Activated CD4-positive, alpha-beta T cell treated with anti-CD3 and anti-CD28 coated beads, Interleukin-2, amount 50 U/mL, for 16 hours (primary cell): ENCODE data around the gene JOSD1.

Experiments
- DNase-seq: peaks from one replicate; pipeline ENCODE4 v3.0.0-alpha.2; 2020

JOSD1 gene

DNA sequence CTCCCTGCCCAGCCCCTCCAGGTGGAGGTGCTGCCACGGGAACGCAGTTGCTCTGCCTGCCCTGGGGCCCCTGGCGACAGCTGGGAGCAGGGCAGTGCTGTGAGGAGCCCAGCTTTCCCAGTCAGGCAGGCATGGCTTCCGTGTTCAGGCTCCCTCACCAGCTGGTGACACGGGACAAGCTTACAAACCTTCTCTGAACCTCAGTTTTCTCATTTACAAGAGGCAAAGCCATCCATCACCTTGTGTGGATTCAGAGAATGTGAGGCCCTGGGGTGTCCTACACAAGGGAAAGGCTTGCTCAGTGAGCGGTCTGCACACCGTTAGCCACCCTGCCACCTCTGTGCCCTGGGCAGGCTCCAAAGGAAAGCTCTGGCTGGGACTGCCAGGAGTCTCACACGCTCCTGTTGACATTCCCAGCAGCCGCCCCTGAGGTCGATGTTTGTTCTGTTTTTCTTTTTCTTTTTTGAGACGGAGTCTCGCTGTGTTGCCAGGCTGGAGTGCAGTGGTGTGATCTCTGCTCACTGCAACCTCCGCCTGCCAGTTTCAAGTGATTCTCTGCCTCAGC, 31.6 kb upstream of the JOSD1 start:
- no peak for DNase-seq

DNA sequence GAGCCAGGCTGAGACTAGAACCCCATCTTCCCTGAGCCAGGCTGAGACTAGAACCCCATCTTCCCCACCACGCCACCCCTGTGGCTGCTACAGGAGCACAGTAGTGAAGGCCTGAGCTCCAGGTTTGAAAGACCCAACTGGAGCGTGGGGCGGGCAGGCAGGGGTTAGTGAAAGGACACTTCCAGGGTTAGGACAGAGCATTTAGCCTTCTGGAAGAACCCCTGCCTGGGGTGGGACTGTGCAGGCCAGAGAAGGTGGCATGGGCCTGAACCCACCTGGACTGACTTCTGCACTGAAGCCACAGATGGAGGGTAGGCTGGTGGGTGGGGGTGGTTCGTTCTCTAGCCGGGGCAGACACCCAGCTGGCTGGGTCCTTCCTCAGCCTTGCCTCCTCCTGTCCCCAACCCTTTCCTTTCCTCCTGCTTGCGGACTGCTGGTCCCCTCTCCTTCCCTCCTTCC, 31.0 kb upstream of the JOSD1 start:
- no peak for DNase-seq

DNA sequence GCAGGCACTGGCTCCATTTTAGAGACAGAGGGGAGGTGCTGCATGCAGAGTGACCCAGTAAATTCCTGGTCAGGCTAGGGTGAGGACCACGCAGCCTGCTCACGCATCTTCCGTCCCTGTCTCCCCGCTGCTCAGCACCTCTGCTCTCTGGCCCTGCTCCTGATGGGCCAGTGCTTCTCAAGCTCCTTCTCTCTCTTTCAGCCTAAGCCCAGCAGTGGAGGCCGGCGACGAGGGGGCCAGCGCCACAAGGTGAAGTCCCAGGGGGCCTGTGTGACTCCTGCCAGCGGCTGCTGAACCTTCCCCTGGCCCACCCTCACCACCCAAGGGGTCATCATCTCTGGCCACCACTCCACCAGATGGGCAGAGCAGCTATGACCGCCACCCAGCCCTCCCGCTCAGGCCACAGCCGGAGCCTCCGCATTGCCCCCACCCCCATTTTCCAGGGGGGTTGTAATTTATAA, 29.7 kb upstream of the JOSD1 start:
- DNase-seq, result no peak

DNA sequence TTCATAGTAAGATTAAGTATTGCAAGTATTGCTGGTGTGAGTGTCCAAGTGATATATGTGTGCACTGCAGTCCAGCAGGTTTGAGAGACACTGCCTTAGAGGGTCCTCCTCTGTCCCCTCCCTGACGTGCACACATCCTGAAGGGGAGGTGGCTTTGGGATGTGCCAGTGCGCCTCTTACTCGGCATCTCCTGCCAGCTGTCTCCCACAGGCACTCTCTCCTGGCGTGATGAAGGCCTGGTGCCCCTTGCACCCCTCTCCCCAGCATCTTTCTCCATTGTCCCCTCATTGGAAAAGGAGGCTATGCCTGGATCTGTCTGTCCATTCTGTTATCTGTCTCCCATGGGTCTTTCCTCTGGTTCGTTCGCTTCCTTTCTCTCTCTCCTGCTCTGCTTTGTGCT, 29.2 kb upstream of the JOSD1 start:
- no peak for DNase-seq

DNA sequence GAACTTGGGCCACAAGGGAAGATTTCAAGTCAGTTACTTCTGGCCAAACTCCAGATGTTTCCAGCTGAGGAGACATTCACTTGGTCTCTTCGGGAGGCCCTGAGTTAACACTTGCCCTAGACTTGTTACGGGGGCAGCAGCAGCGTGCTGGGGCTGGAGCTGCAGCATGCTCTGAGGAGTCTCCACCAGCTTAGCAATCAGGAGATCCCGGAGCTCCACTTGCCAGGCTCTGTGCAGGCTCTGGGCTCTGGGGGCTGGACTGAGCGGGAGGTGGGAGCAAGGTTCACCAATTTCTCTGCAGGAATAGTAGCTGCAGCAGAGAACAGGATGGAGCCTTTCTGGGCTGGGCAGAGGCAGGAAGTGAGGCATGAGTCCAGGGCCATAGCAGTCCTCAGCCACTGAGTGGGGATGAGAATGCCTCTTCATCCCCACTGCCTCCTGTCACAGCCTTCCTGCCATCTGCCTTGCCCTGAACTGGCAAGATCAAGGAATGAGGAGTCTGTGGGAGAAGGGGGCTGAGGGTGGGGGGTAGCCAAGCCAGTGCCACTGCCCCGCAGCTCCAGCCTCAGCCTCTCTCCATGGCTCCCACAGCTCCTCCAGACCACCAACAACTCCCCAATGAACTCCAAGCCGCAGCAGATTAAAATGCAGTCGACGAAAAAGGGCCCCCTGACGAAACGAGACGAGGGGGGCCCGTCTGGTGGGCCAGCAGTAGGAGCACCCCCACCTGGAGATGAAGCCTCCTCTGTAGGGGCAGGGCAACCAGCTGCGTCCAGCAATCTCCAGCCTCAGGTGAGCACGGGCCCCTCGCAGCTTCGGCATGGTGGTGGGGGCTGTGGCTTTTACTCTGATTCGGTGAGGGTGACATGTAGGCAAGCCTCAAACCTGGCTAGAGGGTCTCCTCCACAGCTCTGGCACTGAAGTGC, 28.4 kb upstream of the JOSD1 start:
- DNase-seq, result no peak

DNA sequence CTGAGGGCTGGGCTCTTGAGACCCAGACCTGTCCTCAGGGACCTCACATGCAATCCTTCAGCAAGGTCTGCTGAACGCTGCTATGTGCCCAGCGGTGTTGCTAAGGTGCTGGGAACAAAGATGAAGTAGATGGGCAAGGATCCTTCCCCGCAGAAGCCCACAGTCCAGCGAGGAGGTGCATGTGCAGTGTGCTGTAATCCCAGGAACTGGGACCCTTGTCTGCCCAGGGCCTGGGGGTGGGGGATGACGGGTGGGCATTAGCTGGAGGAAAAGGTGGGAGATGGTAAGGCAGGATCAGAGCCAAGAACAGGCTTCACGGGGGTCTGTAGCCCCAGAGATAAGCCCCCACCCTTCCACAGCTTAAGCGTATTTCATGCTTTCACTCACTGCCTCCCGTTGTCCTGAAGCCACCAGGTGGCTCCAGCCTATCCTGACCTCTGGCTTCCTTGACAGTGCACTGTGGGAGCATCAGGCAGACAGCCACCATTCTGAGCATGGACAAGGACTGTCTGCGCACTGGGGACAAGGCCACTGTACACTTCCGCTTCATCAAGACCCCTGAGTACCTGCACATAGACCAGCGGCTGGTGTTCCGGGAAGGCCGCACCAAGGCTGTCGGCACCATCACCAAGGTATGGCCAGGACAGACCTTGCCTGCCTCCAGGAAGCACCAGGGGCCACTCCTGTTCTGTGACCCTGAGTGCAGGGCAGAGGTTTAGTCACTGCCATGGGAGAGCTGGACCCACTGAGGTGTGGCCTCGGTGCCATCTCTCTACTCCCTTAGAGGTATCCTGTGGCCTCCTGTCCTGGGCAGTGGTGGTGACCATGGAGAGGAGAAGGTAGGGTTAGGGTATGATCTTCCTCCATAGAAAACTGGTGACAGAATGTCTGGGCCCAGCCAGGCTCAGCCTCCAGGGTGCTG, 27.0 kb upstream of the JOSD1 start:
- no peak for DNase-seq

DNA sequence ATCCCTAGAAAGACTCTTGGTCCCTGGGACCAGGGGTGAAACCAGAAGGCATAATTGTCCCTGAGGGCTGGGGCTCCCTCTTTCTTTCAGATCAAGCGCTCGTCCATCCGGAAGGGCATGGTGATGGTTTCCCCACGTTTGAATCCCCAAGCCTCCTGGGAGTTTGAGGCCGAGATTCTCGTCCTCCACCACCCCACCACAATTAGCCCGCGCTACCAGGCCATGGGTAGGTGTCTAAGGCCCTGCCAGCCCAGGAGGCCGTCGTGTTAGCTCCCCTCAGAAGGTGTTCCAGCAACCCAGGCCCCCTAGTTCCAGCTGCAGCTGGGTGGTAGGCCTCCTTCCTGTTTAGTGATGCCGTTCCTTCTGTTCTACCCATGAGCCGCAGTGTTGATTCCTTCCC, 26.4 kb upstream of the JOSD1 start:
- DNase-seq, result no peak

DNA sequence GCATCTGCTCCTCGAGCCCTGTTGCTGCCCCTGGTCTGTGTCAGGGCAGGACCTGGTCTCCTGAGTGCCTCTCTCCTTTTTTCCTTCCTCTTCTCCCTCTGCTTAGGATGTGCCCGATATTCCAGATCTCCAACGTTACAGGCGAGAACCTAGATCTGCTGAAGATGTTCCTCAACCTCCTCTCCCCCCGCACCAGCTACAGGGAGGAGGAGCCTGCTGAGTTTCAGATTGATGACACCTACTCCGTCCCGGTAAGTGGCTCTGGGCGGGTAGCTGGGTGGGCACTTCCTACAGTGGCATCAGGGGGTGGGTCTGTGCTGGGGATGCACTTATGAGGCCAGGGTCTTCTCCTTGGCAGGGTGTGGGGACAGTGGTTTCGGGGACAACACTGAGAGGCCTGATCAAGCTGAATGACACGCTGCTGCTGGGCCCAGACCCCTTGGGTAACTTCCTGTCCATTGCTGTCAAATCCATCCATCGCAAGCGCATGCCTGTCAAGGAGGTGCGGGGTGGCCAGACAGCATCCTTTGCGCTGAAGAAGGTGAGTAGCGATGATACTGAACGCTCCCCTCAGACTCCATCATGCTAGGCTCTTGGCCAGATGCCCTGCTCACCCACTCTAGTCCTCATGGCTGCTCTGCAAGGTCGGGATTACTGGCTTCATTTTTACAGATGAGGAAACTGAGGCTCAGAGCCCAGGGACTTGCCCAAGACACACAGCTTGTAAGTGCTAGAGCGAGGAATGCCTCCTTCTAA, 25.3 kb upstream of the JOSD1 start:
- DNase-seq, result no peak

DNA sequence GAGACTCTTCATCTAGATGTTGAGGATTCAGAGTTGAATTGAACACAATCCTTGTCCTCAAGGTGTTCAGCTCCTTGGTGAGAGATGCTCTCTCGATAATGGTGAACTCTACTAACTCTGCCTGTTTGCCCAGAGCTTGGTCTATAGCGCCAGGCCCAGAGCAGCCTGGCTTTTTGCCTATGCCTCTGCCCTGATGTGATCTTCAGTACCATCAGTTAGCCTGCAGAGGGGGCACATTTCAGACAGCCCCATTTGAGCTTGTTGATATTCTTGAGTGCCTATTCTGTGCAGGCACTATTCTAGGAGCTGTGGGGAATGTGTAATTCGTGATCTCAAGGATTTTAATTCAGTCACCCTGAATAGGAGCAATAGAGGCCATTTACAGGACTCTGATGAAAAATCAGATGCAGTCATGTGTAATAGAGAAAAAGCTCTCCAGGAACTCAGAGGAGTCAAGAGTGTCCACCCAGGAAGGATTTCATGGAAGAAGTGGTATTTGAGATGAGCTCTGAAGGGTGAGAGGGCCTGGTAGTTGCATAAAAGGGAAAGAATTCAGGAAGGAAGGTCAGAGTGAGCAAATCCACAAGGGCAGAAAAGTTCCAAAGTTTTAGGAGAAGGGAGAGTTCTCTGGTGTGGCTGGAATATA, 24.3 kb upstream of the JOSD1 start:
- DNase-seq, result peak; percentile 36

DNA sequence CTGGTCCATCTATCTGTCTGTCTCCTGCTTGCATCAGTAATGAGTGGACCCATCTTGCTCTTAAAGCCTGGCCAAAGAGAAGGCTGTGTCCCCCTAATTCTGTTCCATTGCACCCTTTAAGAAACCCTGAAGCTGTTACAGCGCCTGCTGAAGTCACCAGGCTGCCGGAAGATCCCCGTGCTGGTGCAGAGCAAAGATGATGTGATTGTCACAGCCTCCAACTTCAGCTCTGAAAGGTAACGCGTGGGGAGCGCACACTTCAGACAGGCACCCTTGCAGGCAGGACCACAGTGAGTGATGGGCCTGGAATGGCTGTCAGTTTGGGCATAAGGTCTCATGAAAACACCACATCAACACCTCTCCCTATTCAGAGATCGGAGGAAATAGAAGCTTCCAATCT, 23.4 kb upstream of the JOSD1 start:
- DNase-seq, result no peak

DNA sequence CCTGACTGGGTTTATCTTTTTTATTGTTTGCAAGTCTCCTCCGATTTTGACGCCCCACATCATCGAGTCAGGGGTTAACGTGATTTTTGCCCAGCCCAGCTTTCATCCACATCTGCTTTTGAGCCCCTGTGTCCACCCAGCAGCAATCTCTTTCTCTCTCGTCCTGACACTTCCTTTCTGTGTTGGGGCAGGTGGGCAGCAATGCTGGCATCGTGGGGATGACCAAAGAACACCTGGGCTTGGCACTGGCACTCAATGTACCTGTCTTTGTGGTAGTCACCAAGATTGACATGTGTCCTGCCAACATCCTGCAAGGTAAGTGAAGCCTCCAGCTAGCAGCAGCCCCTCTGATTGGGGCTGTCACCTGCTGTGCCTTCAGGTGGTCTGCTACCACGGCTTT, 20.8 kb upstream of the JOSD1 start:
- no peak for DNase-seq

DNA sequence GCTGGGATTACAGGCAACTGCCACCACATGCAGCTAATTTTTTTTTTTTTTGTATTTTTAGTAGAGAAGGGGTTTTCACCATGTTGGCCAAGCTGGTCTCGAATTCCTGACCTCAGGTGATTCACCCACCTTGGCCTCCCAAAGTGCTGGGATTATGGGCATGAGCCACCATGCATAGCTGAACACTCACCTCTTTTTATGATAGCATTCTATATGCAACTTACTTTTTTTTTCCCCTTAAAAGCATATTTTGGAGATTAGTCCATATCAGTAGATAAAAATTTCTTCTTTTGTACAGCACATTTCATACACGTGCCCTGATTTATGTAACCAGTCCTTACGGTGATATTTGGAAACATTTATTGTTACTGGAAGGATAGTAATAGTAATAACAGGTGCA, 19.6 kb upstream of the JOSD1 start:
- no peak for DNase-seq

DNA sequence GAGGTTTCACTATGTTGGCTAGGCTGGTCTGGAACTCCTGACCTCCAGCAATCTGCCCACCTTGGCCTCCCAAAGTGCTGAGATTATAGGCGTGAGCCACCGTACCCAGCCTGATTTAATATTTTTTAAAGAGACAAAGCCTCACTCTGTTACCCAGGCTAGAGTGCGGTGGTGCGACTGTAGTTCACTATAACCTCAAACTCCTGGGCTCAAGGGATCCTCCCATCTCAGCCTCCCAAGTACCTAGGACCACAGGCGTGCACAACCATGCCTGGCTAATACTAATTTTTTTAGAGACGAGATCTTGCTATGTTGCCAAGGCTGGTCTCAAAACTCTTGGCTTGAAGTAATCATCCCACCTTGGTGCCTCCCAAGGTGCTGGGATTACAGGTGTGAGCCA, 18.5 kb upstream of the JOSD1 start:
- no peak for DNase-seq

DNA sequence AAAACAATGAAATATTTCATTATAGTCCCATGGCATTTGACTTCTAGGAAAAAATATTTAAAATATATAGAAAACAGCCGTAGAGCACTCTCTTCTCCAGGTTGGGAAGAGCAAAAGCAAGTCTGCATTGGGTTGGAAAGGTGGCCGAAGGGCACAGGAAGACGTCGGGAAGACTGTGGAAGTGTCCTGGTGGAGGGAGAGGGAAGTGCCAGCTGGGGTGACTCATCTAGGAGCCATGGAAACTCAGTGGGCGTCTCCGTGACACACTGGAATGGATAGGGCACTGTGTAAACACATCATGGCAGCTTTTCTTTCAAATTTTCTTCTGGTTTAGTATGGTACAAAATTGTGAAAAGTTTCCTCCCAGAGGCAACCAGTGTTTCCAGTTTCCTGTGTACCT, 17.7 kb upstream of the JOSD1 start:
- no peak for DNase-seq

DNA sequence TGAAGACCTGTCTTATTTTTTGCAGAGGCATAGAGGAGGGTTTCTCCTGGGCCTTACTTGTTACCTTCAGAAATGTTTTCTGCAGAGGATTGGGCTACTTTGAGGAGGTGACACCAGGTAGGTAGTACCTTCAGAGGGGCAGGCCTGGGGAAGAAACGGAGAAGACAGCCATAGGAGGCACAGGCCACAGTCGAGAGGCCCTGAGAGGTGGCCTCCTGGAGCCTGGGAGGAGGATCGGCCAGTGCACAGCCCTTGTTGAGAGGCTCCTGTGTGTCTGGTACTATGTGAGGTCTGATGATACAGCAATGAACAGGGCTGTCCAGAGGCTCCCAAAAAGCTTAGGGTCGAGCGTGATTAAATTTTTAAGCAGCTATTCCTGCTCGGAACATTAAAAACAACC, 16.5 kb upstream of the JOSD1 start:
- DNase-seq, result no peak

DNA sequence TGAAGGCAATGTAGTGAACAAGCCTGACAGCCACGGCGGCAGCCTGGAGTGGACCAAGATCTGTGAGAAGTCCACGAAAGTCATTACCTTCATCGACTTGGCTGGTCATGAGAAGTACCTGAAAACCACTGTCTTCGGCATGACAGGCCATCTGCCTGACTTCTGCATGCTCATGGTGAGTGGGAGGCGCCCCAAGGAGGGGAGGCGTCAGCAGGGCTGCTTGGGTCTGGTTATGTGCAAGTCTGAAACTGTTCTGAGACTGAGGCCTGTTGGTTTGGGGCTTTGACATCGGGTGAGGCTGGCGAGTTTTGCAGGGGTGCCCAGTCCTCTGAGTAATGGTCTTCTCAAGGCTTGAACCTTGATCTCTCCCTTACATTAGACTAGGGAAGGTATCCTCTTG, 16.1 kb upstream of the JOSD1 start:
- no peak for DNase-seq

DNA sequence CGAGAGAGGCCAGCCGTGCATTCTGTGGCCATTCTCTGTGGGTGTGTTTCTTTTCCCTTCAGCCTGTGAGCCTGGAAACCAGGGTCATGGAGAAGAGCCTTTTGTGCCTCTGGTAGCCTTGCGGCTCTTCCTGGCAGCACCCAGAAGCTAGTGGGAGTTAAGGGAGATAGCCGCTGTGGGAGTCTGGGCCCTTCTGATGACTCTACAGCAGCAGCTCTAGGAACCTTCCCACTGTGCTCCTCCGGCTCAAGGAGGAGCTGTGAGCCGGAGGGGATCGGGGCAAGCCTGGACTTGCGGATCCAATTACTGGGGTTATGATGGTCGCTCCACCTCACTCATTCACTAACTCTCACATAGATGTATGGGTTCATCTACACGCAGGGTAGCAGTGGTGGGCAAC, 15.5 kb upstream of the JOSD1 start:
- no peak for DNase-seq

DNA sequence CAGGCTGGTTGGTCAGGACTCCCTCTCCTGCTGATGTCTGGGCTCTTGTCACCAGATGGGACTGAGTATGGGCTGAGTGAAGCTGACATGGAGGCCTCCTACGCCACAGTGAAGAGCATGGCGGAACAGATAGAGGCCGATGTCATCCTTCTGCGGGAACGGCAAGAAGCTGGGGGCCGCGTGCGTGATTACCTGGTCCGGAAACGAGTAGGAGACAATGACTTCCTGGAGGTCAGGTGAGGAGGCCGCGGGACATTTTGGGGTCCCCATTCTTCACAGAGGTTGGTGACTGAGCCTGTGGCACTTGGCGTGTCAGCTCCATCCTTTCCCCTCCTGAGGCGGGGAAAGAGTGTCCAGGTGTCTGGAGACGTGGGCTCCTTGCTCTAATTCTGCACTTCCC, 15.1 kb upstream of the JOSD1 start:
- no peak for DNase-seq

DNA sequence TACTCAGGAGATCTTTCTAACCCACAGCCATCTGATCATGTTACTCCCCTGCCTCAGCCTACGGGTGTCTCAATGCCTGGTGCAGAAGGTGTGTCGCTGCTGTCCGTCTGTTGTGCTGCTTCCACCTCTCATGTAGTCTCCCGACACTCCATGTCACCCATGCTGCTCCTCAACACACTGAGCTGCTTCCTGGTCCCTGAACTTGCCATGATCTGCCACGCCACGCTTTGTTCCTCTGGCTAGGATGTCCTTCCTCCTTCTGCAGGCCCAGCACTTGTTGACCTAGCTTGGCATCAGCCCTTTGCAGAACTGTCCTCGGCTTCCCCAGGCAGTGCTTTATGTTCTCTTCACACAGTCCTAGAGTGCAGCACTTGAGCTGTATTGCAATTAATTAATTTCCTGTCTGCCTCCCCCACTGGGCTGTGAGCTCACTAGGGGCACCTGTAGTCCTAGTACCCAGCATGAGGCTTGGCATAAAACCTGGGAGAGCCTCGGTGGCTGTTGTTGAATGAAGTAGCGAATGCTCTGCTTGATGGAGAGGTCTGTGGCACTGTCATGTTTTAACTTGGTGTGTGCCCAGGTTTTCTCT, 14.5 kb upstream of the JOSD1 start:
- no peak for DNase-seq

DNA sequence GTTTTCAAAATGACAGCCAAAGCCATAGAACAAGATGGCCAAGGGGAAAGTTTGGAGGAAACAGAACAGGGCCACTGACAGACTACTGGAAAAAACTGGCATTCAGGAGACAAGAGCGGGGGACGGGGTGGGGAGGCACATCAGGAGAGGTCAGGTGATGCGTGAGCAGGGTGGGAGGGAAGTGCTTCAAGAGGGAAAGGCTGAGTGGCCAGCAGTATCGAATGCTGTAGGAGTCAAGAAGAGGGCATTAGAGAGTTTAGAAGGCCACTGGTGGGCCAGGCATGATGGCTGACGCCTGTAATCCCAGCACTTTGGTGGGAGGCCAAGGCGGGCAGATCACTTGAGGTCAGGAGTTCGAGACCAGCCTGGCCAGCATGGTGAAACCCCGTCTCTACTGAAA, 13.2 kb upstream of the JOSD1 start:
- DNase-seq, result no peak

DNA sequence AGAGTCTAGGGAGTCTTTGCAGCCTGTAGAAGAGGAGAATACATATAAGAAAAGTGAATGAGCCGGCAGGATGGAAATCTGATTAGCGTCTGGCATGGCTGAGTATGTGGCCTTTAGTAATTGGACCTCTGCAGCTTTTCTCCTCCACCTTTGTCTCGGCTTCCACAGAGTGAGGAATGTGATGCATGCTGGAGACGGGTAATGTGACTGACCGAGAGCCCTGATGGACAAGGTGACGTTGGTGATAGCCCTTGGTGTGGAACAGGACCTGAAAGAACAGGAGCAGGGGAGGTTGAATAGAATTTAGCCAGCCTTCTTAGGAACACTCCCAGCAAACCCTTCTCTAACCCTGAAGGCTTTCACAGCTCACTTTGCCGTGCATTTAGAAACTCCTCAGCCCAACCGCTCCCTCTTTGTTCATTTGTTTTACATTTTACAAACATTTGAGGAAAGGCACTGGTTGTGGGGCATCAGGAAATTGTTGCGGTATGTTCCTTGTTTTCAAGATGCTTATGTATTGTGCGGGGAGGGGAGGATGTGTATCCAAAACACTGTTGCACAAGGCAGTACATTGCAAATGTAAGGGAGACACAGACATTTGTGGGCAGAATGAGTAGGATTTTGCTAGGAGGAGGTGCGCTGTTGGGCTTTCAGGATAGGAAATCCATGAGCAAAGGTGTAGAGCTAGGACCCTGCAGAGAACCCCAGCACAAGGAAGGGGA, 11.9 kb upstream of the JOSD1 start:
- DNase-seq, result no peak
